ENCODE measurements around the gene PLPP3.

Gene PLPP3

GRCh38 chr1:56533197-56533596, 46.2 kb downstream of the PLPP3 start:
- TF ChIP-seq CTCF (IDR thresholded peaks at IDR 0.05; ENCODE audit: low read depth, low read length, missing control alignments), result no peak
- no peak overlapping the region for H3K4me3 ChIP-seq (replicated peaks; ENCODE audit: low read depth, low read length)
- DNase-seq (ENCODE audit: extremely low read depth, low read depth), result no peak

- DNase-seq (ENCODE audit: extremely low read depth, low read depth), result peak; percentile 59
- no peak overlapping the region for H3K4me3 ChIP-seq (replicated peaks; ENCODE audit: low read depth, low read length)
Observed at GRCh38 chr1:56532350-56532683, 47.0 kb downstream of the PLPP3 start.

GRCh38 chr1:56531624-56532349, 47.6 kb downstream of the PLPP3 start:
- no peak for DNase-seq (ENCODE audit: extremely low read depth, low read depth)
- H3K4me3 ChIP-seq (replicated peaks; ENCODE audit: low read depth, low read length), result no peak overlapping the region
- no peak for TF ChIP-seq CTCF (IDR thresholded peaks at IDR 0.05; ENCODE audit: low read depth, low read length, missing control alignments)

More at GRCh38 chr1:56532350-56532683, 47.0 kb downstream of the PLPP3 start:
- no peak for TF ChIP-seq CTCF (IDR thresholded peaks at IDR 0.05; ENCODE audit: low read depth, low read length, missing control alignments)

- no peak for DNase-seq (ENCODE audit: extremely low read depth, low read depth)
Observed at GRCh38 chr1:56529801-56530200, 49.6 kb downstream of the PLPP3 start.

GRCh38 chr1:56527548-56528302, 51.6 kb downstream of the PLPP3 start:
- no peak for DNase-seq (ENCODE audit: extremely low read depth, low read depth)
- no peak overlapping the region for H3K4me3 ChIP-seq (replicated peaks; ENCODE audit: low read depth, low read length)
- TF ChIP-seq CTCF (IDR thresholded peaks at IDR 0.05; ENCODE audit: low read depth, low read length, missing control alignments), result no peak

More at GRCh38 chr1:56529801-56530200, 49.6 kb downstream of the PLPP3 start:
- H3K4me3 ChIP-seq (replicated peaks; ENCODE audit: low read depth, low read length), result no peak overlapping the region
- no peak for TF ChIP-seq CTCF (IDR thresholded peaks at IDR 0.05; ENCODE audit: low read depth, low read length, missing control alignments)

GRCh38 chr1:56526571-56527174, 52.7 kb downstream of the PLPP3 start:
- DNase-seq (ENCODE audit: extremely low read depth, low read depth), result no peak
- TF ChIP-seq CTCF (IDR thresholded peaks at IDR 0.05; ENCODE audit: low read depth, low read length, missing control alignments), result no peak
- no peak overlapping the region for H3K4me3 ChIP-seq (replicated peaks; ENCODE audit: low read depth, low read length)
